Posterior vena cava (tissue), 2 donors: ENCODE results near the gene RALGPS1. TPM values are rescaled to one million over a fixed set of nuclear protein-coding genes. Genes with fewer than 3 reads are reported as not detected.

Experiments used
- DNase-seq: peaks from one replicate; pipeline ENCODE4 v3.0.0-alpha.2; 2020; ENCODE audit warnings: low spot score
- intact Hi-C, 2 donors: fragments of 100-400 bp; cut with DNase I; formaldehyde crosslinking; loops; one replicate each; pipeline versions ENCODE4 v1.14.1 to v1.14.2; 2022 to 2023
- total RNA-seq, 2 donors: library from RNA; stranded (reverse); fragmentation: NEBNext Ultra II Directional; extraction: Animal tissue kit (Norgen Biotek cat#: 25700); gene quantifications; one replicate each; pipeline ENCODE4 v1.2.1, GENCODE V29; 2021
- donor health status: DM: yes; HTN: yes; CAD: no.
- donor health status: DM: yes; HTN: yes; CAD: no.

RALGPS1 gene
- total RNA-seq, 2 donors from 2014 or later = 6.4 to 7.8 TPM

- no peak for DNase-seq
- intact Hi-C loops = no loop called here
Observed at GRCh38 chr9:127081250-127082185, 166.9 kb downstream of the RALGPS1 start.

GRCh38 chr9:127083138-127083980, 168.8 kb downstream of the RALGPS1 start:
- no peak for DNase-seq
- intact Hi-C loops = no loop called here

GRCh38 chr9:127084076-127085039, 169.8 kb downstream of the RALGPS1 start:
- intact Hi-C loops = no loop called here
- DNase-seq = no peak

GRCh38 chr9:127085186-127085585, 170.6 kb downstream of the RALGPS1 start:
- no peak for DNase-seq
- intact Hi-C loops = no loop called here

GRCh38 chr9:127086771-127087170, 172.2 kb downstream of the RALGPS1 start:
- no peak for DNase-seq
- intact Hi-C loops = no loop called here

- no peak for DNase-seq
- intact Hi-C loops = no loop called here
Observed at GRCh38 chr9:127087411-127087810, 172.8 kb downstream of the RALGPS1 start.

- intact Hi-C loops = no loop called here
- no peak for DNase-seq
Observed at GRCh38 chr9:127087836-127088235, 173.3 kb downstream of the RALGPS1 start.

- DNase-seq = no peak
- intact Hi-C loops = no loop called here
Observed at GRCh38 chr9:127088724-127089615, 174.4 kb downstream of the RALGPS1 start.

- peak; percentile 75 for DNase-seq
- intact Hi-C loops = no loop called here
Observed at GRCh38 chr9:127089631-127090081, 175.1 kb downstream of the RALGPS1 start.

GRCh38 chr9:127090341-127090985, 175.9 kb downstream of the RALGPS1 start:
- no peak for DNase-seq
- intact Hi-C loops = no loop called here

GRCh38 chr9:127091526-127091925, 176.9 kb downstream of the RALGPS1 start:
- DNase-seq = peak; percentile 38
- intact Hi-C loops = no loop called here

GRCh38 chr9:127092041-127092608, 177.5 kb downstream of the RALGPS1 start:
- intact Hi-C loops = no loop called here
- no peak for DNase-seq

GRCh38 chr9:127093319-127094020, 178.9 kb downstream of the RALGPS1 start:
- DNase-seq = peak; percentile 61

GRCh38 chr9:127095411-127095810, 180.8 kb downstream of the RALGPS1 start:
- intact Hi-C loops = no loop called here
- peak; percentile 10 for DNase-seq

More at GRCh38 chr9:127093319-127094020, 178.9 kb downstream of the RALGPS1 start:
- intact Hi-C loops = no loop called here

GRCh38 chr9:127096208-127096607, 181.6 kb downstream of the RALGPS1 start:
- intact Hi-C loops = no loop called here
- DNase-seq = peak; percentile 60

GRCh38 chr9:127097683-127098082, 183.1 kb downstream of the RALGPS1 start:
- peak; percentile 9 for DNase-seq
- intact Hi-C loops = no loop called here
